Lower leg skin (tissue), 4 donors: Measurements from ENCODE around the gene OR5A1. TPM values are rescaled to one million over a fixed set of nuclear protein-coding genes. Genes with fewer than 3 reads are reported as not detected.

Source experiments
- DNase-seq, 2 donors: peaks; one replicate each; pipeline ENCODE4 v3.0.0-alpha.2; 2019; ENCODE audit warnings: low spot score in 2 of 2
- H3K4me3 ChIP-seq: fragments of 200-600 bp; sonication (generic); 2 replicates; pipeline ENCODE4 v1.5.1; 2017; ENCODE audit warnings: mild to moderate bottlenecking, low read depth; ENCODE audit not compliant: poor library complexity, severe bottlenecking
- POLR2A ChIP-seq, 2 donors: fragments of 450-650 bp; IDR thresholded peaks; one replicate each; pipeline ENCODE4 v1.6.1; 2016 to 2017; ENCODE audit warnings: antibody characterized with exemption in 2 of 2, mild to moderate bottlenecking in 1 of 2, moderate library complexity in 1 of 2
- WGBS, 2 donors: methylation state at CpG; one replicate each; pipeline ENCODE4 v1.1.5; 2018; 5-methylcytosine and 5-hydroxymethylcytosine counted together
- intact Hi-C: fragments of 100-400 bp; cut with DNase I; formaldehyde crosslinking; loops from one replicate; pipeline ENCODE4 v1.15.0; 2023; ENCODE audit warnings: low total_unique reads
- total RNA-seq, 4 donors: library from RNA; depleted of rRNA; stranded (reverse); fragments of >200 nt; gene quantifications; one replicate each; pipeline ENCODE4 v1.1.0, GENCODE V29; 2016
- TF ChIP-seq, protein P1 (sequence below), 3 donors: fragments of 450-650 bp; IDR thresholded peaks; one replicate each; pipeline ENCODE4 v1.5.1; 2016; ENCODE audit warnings: antibody characterized with exemption in 3 of 3, mild to moderate bottlenecking in 3 of 3, moderate library complexity in 2 of 3

The OR5A1 gene
- total RNA-seq, 4 donors from 2014 or later, result not detected

- TF ChIP-seq POLR2A (IDR thresholded peaks at IDR 0.05), result no peak
- TF ChIP-seq, protein P1, sequence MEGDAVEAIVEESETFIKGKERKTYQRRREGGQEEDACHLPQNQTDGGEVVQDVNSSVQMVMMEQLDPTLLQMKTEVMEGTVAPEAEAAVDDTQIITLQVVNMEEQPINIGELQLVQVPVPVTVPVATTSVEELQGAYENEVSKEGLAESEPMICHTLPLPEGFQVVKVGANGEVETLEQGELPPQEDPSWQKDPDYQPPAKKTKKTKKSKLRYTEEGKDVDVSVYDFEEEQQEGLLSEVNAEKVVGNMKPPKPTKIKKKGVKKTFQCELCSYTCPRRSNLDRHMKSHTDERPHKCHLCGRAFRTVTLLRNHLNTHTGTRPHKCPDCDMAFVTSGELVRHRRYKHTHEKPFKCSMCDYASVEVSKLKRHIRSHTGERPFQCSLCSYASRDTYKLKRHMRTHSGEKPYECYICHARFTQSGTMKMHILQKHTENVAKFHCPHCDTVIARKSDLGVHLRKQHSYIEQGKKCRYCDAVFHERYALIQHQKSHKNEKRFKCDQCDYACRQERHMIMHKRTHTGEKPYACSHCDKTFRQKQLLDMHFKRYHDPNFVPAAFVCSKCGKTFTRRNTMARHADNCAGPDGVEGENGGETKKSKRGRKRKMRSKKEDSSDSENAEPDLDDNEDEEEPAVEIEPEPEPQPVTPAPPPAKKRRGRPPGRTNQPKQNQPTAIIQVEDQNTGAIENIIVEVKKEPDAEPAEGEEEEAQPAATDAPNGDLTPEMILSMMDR (IDR thresholded peaks at IDR 0.05), result no peak
- no peak overlapping the region for H3K4me3 ChIP-seq
- 76 to 90% methylated on average over 3 of the region's 3 CpGs for WGBS, 2 donors
Observed at GRCh38 chr11:59480359-59480758, 44.1 kb downstream of the OR5A1 start.

More at GRCh38 chr11:59480359-59480758, 44.1 kb downstream of the OR5A1 start:
- no peak for DNase-seq
- intact Hi-C loops, result no loop called here

Other genes starting within 250 kb of the OR5A1 start
- 1 to 10 TPM; 2.1 to 6.9 (median 3.8) TPM for gene MPEG1, start 223.5 kb upstream of the OR5A1 start, total RNA-seq
- gene OR5AN1, start 77.6 kb upstream of the OR5A1 start, total RNA-seq, result not detected
- not detected for gene OR5A2, start 10.1 kb upstream of the OR5A1 start, total RNA-seq
- gene OR4D6, start 20.5 kb downstream of the OR5A1 start, total RNA-seq, result not detected
- gene OR4D10, start 36.8 kb downstream of the OR5A1 start, total RNA-seq, result not detected
- not detected for gene OR4D11, start 67.1 kb downstream of the OR5A1 start, total RNA-seq
- not detected for gene OR4D9, start 75.1 kb downstream of the OR5A1 start, total RNA-seq
- gene OSBP, start 179.3 kb downstream of the OR5A1 start, total RNA-seq, result 10 to 100 TPM; 42.4 to 52.9 (median 43.8) TPM
- 10 to 100 TPM; 17.4 to 21.7 (median 18.5) TPM for gene PATL1, start 232.6 kb downstream of the OR5A1 start, total RNA-seq